ENCODE data around the gene ADAMTSL1.

DNA sequence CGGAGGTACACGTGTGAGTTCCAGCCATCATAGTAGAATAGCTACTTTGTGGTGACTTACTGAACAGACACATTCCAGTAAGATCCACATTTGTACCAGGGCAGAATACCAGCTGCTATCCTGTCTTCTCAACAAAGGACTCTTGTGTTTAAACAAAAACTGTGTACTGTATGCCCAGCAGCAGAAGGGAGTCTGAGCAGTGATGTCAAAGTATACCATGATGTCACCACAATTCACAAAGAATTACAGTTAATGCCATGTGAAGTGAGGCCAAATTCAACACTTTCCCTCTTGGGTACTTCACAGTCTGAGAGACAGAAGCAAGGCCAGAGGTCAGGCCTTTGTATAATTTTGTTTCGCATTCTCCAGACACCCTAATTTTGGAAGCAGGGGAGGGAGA lies 137.0 kb downstream of the ADAMTSL1 start:
- TF ChIP-seq PHF8 (IDR thresholded peaks at IDR 0.05; ENCODE audit: borderline replicate concordance, low read depth) (no peak), RCOR1 (IDR thresholded peaks at IDR 0.05; ENCODE audit: low read depth, low read length) (no peak), MAFK (IDR thresholded peaks at IDR 0.05; ENCODE audit: partially characterized antibody) (no peak), CTCF (IDR thresholded peaks at IDR 0.05) (no peak), JUN (IDR thresholded peaks at IDR 0.05) (no peak), CBX8 (IDR thresholded peaks at IDR 0.05) (no peak), POLR2AphosphoS2 (conservative IDR thresholded peaks at IDR 0.05; ENCODE audit: low read length) (no peak), E2F6 (IDR thresholded peaks at IDR 0.05; ENCODE audit: borderline replicate concordance, low read depth) (no peak), POLR2A (IDR thresholded peaks at IDR 0.05; ENCODE audit: low read length) (no peak), RFX5 (IDR thresholded peaks at IDR 0.05) (no peak), CEBPB (IDR thresholded peaks at IDR 0.05) (no peak)
- TF ChIP-seq, protein P1, sequence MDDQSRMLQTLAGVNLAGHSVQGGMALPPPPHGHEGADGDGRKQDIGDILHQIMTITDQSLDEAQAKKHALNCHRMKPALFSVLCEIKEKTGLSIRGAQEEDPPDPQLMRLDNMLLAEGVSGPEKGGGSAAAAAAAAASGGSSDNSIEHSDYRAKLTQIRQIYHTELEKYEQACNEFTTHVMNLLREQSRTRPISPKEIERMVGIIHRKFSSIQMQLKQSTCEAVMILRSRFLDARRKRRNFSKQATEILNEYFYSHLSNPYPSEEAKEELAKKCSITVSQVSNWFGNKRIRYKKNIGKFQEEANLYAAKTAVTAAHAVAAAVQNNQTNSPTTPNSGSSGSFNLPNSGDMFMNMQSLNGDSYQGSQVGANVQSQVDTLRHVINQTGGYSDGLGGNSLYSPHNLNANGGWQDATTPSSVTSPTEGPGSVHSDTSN (IDR thresholded peaks at IDR 0.05): no peak
- TF ChIP-seq, protein P2, sequence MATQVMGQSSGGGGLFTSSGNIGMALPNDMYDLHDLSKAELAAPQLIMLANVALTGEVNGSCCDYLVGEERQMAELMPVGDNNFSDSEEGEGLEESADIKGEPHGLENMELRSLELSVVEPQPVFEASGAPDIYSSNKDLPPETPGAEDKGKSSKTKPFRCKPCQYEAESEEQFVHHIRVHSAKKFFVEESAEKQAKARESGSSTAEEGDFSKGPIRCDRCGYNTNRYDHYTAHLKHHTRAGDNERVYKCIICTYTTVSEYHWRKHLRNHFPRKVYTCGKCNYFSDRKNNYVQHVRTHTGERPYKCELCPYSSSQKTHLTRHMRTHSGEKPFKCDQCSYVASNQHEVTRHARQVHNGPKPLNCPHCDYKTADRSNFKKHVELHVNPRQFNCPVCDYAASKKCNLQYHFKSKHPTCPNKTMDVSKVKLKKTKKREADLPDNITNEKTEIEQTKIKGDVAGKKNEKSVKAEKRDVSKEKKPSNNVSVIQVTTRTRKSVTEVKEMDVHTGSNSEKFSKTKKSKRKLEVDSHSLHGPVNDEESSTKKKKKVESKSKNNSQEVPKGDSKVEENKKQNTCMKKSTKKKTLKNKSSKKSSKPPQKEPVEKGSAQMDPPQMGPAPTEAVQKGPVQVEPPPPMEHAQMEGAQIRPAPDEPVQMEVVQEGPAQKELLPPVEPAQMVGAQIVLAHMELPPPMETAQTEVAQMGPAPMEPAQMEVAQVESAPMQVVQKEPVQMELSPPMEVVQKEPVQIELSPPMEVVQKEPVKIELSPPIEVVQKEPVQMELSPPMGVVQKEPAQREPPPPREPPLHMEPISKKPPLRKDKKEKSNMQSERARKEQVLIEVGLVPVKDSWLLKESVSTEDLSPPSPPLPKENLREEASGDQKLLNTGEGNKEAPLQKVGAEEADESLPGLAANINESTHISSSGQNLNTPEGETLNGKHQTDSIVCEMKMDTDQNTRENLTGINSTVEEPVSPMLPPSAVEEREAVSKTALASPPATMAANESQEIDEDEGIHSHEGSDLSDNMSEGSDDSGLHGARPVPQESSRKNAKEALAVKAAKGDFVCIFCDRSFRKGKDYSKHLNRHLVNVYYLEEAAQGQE (IDR thresholded peaks at IDR 0.05): no peak
- TF ChIP-seq, protein P3, sequence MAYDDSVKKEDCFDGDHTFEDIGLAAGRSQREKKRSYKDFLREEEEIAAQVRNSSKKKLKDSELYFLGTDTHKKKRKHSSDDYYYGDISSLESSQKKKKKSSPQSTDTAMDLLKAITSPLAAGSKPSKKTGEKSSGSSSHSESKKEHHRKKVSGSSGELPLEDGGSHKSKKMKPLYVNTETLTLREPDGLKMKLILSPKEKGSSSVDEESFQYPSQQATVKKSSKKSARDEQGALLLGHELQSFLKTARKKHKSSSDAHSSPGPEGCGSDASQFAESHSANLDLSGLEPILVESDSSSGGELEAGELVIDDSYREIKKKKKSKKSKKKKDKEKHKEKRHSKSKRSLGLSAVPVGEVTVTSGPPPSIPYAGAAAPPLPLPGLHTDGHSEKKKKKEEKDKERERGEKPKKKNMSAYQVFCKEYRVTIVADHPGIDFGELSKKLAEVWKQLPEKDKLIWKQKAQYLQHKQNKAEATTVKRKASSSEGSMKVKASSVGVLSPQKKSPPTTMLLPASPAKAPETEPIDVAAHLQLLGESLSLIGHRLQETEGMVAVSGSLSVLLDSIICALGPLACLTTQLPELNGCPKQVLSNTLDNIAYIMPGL (CRISPR knock-in tag; IDR thresholded peaks at IDR 0.05; ENCODE audit: borderline replicate concordance): no peak
